HCT116 (cell line): Measurements from ENCODE around the gene ACTN4.

Source experiments
- CEBPB ChIP-seq: IDR thresholded peaks from 2 replicates; pipeline ENCODE4 v1.6.1; 2012; ENCODE audit warnings: low read depth
- POLR2A ChIP-seq: IDR thresholded peaks from 2 replicates; pipeline ENCODE4 v1.7.0; 2011; ENCODE audit warnings: borderline replicate concordance; ENCODE audit not compliant: insufficient read depth, insufficient read length; ENCODE audit errors: extremely low read depth
- SRF ChIP-seq: IDR thresholded peaks from 2 replicates; pipeline ENCODE4 v1.6.1; 2012; ENCODE audit warnings: low read depth
- TCF7L2 ChIP-seq: IDR thresholded peaks from 2 replicates; pipeline ENCODE4 v1.7.0; 2011; ENCODE audit warnings: borderline replicate concordance, inconsistent platforms; ENCODE audit not compliant: insufficient read depth, insufficient read length; ENCODE audit errors: extremely low read depth
- TF ChIP-seq, protein P1 (sequence below), 3 experiments: fragments of 200-600 bp in 1 of 3; sonication (generic) in 1 of 3; IDR thresholded peaks in 2 of 3; conservative IDR thresholded peaks in 1 of 3; 2 replicates each; pipeline ENCODE4 v1.5.1; 2012 to 2017; ENCODE audit warnings: low read depth in 2 of 3, low read length in 2 of 3, antibody characterized with exemption in 1 of 3, borderline replicate concordance in 1 of 3, control low read depth in 1 of 3, mild to moderate bottlenecking in 1 of 3, mixed read lengths in 1 of 3, mixed run types in 1 of 3, moderate library complexity in 1 of 3; ENCODE audit not compliant: insufficient read depth in 1 of 3
- TF ChIP-seq, protein P2 (sequence below): IDR thresholded peaks from 2 replicates; pipeline ENCODE4 v1.6.1; 2012; ENCODE audit warnings: low read depth
- TF ChIP-seq, protein P3 (sequence below): IDR thresholded peaks from 2 replicates; pipeline ENCODE4 v1.6.1; 2012

DNA sequence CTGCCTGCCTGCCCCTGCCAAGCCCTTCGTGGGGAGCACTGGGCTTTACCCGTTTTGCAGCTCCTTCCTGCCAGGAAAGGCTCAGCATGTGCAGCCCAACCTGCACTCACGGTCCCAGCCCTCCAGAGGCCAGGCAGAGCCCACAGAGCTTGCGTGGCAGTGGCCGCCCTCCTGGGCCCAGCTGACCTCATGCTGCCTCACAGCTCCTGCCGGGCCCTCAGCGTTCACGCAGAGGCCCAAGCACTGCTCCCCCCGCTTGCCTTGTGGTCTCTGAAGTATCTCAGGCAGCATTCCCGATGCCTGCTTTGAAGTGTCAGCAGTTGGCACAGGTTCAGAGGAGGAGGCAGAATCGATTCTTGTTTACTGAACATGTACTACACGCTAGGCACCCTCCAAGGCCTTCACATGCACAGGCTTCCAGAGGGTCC, 64.3 kb downstream of the ACTN4 start:
- TF ChIP-seq, protein P1, sequence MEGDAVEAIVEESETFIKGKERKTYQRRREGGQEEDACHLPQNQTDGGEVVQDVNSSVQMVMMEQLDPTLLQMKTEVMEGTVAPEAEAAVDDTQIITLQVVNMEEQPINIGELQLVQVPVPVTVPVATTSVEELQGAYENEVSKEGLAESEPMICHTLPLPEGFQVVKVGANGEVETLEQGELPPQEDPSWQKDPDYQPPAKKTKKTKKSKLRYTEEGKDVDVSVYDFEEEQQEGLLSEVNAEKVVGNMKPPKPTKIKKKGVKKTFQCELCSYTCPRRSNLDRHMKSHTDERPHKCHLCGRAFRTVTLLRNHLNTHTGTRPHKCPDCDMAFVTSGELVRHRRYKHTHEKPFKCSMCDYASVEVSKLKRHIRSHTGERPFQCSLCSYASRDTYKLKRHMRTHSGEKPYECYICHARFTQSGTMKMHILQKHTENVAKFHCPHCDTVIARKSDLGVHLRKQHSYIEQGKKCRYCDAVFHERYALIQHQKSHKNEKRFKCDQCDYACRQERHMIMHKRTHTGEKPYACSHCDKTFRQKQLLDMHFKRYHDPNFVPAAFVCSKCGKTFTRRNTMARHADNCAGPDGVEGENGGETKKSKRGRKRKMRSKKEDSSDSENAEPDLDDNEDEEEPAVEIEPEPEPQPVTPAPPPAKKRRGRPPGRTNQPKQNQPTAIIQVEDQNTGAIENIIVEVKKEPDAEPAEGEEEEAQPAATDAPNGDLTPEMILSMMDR (IDR thresholded peaks at IDR 0.05 in 2 of 3, conservative IDR thresholded peaks at IDR 0.05 in 1 of 3; ENCODE audit: borderline replicate concordance in 1 of 3, insufficient read depth in 1 of 3, low read depth in 2 of 3, low read length in 2 of 3), result no peak
- TF ChIP-seq POLR2A (no peak), TCF7L2 (peak; percentile 87), CEBPB (no peak), SRF (no peak)
- TF ChIP-seq, protein P2, sequence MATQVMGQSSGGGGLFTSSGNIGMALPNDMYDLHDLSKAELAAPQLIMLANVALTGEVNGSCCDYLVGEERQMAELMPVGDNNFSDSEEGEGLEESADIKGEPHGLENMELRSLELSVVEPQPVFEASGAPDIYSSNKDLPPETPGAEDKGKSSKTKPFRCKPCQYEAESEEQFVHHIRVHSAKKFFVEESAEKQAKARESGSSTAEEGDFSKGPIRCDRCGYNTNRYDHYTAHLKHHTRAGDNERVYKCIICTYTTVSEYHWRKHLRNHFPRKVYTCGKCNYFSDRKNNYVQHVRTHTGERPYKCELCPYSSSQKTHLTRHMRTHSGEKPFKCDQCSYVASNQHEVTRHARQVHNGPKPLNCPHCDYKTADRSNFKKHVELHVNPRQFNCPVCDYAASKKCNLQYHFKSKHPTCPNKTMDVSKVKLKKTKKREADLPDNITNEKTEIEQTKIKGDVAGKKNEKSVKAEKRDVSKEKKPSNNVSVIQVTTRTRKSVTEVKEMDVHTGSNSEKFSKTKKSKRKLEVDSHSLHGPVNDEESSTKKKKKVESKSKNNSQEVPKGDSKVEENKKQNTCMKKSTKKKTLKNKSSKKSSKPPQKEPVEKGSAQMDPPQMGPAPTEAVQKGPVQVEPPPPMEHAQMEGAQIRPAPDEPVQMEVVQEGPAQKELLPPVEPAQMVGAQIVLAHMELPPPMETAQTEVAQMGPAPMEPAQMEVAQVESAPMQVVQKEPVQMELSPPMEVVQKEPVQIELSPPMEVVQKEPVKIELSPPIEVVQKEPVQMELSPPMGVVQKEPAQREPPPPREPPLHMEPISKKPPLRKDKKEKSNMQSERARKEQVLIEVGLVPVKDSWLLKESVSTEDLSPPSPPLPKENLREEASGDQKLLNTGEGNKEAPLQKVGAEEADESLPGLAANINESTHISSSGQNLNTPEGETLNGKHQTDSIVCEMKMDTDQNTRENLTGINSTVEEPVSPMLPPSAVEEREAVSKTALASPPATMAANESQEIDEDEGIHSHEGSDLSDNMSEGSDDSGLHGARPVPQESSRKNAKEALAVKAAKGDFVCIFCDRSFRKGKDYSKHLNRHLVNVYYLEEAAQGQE, result no peak
- TF ChIP-seq, protein P3, sequence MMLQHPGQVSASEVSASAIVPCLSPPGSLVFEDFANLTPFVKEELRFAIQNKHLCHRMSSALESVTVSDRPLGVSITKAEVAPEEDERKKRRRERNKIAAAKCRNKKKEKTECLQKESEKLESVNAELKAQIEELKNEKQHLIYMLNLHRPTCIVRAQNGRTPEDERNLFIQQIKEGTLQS, result no peak
